ENCODE results near the gene BRMS1L.

Gene BRMS1L

DNA sequence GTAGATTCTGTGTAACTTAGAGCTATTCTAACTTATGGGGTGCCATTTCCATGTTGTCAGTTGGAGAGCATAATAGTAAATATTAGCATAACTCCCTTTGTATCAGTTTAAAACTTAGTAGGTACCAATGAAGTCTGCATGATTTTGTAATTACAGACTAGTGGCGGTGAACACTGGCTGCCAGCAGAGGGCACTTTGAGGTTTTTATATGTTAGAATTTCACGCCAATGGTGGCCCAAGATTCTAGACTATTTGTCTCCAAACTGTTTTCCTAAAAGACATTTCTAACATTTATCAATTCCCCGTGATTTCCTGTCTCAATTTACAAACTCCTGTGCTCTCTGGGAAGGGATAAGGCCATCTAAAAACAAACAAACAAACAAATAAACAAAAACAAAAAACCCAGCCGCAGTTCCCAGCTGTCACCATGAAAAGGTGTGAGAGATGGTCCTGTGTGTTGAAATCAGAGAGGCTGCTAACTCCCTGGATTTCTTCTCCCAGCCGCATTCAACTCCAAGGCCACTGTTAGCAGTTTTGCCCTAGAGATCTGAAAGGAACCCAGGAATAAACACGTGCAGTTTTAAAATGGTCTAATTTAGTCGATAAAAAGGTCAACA lies 57.6 kb downstream of the BRMS1L start:
- no peak for DNase-seq (ENCODE audit: low spot score)
- no peaks in the 10 kb centered on the region for H3K27me3 ChIP-seq (ENCODE audit: insufficient read depth, poor library complexity, severe bottlenecking)
- no peaks in the 10 kb centered on the region for H3K36me3 ChIP-seq (ENCODE audit: low read depth)
- H3K27ac ChIP-seq (ENCODE audit: poor library complexity, severe bottlenecking), result no peak overlapping the region
- H3K4me3 ChIP-seq (ENCODE audit: severe bottlenecking), result no peak overlapping the region
- TF ChIP-seq, protein P1, sequence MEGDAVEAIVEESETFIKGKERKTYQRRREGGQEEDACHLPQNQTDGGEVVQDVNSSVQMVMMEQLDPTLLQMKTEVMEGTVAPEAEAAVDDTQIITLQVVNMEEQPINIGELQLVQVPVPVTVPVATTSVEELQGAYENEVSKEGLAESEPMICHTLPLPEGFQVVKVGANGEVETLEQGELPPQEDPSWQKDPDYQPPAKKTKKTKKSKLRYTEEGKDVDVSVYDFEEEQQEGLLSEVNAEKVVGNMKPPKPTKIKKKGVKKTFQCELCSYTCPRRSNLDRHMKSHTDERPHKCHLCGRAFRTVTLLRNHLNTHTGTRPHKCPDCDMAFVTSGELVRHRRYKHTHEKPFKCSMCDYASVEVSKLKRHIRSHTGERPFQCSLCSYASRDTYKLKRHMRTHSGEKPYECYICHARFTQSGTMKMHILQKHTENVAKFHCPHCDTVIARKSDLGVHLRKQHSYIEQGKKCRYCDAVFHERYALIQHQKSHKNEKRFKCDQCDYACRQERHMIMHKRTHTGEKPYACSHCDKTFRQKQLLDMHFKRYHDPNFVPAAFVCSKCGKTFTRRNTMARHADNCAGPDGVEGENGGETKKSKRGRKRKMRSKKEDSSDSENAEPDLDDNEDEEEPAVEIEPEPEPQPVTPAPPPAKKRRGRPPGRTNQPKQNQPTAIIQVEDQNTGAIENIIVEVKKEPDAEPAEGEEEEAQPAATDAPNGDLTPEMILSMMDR (IDR thresholded peaks at IDR 0.05; ENCODE audit: poor library complexity, severe bottlenecking), result peak; percentile 95
- H3K4me1 ChIP-seq (ENCODE audit: insufficient read depth, poor library complexity, severe bottlenecking), result peaks cover 8% of the 10 kb centered on the region
- ATAC-seq (ENCODE audit: low read depth), result peak; percentile 60
- no peaks in the 10 kb centered on the region for H3K9me3 ChIP-seq (ENCODE audit: severe bottlenecking)

DNA sequence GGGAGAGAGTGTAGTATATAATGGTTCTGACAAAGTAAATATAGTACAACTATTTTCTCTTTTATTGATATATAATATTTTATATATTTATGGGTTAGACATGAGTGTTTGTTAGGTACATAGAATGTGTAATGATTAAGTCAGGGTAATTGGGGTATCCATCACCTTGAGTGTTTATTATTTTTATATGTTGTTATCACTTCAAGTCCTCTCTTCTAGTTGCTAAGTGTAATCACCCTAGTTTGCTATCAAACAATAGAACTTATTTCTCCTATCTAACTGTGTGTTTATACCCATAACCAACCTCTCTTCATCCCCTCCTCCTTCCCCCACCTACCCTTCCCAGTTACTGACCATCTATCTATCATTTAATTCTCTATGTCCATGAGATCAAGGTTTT lies 64.2 kb downstream of the BRMS1L start:
- peaks cover 4% of the 10 kb centered on the region for H3K9me3 ChIP-seq (ENCODE audit: severe bottlenecking)
- no peak overlapping the region for H3K27ac ChIP-seq (ENCODE audit: poor library complexity, severe bottlenecking)
- no peaks in the 10 kb centered on the region for H3K4me1 ChIP-seq (ENCODE audit: insufficient read depth, poor library complexity, severe bottlenecking)
- DNase-seq (ENCODE audit: low spot score) (no peak), ATAC-seq (ENCODE audit: low read depth) (no peak)
- no peaks in the 10 kb centered on the region for H3K27me3 ChIP-seq (ENCODE audit: insufficient read depth, poor library complexity, severe bottlenecking)
- no peaks in the 10 kb centered on the region for H3K36me3 ChIP-seq (ENCODE audit: low read depth)
- TF ChIP-seq, protein P1 (IDR thresholded peaks at IDR 0.05; ENCODE audit: poor library complexity, severe bottlenecking), result no peak
- H3K4me3 ChIP-seq (ENCODE audit: severe bottlenecking), result no peak overlapping the region

DNA sequence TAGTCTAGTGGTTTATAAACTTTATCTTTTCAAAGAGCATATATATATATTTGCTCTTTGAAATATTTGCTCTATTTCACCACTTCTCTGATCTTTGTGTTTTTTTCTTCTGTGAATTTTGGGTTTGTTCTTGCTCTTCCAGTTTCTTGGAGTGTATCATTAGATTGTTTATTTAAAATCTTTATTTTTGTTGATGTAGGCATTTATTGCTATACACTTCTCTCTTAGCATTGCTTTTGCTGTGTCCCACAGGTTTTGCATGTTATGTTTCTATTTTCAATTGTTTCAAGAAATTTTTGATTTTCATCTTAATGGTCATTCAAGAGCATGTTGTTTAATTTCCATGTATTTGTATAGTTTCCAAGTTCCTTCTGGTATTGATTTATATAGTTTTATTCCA lies 69.1 kb downstream of the BRMS1L start:
- ATAC-seq (ENCODE audit: low read depth), result no peak
- Histone ChIP-seq H3K27ac (ENCODE audit: poor library complexity, severe bottlenecking) (no peak overlapping the region), H3K36me3 (ENCODE audit: low read depth) (no peaks in the 10 kb centered on the region), H3K27me3 (ENCODE audit: insufficient read depth, poor library complexity, severe bottlenecking) (peaks cover 11% of the 10 kb centered on the region), H3K4me3 (ENCODE audit: severe bottlenecking) (no peak overlapping the region), H3K4me1 (ENCODE audit: insufficient read depth, poor library complexity, severe bottlenecking) (no peaks in the 10 kb centered on the region), H3K9me3 (ENCODE audit: severe bottlenecking) (peaks cover 4% of the 10 kb centered on the region)
- TF ChIP-seq, protein P1 (IDR thresholded peaks at IDR 0.05; ENCODE audit: poor library complexity, severe bottlenecking), result no peak
- no peak for DNase-seq (ENCODE audit: low spot score)

DNA sequence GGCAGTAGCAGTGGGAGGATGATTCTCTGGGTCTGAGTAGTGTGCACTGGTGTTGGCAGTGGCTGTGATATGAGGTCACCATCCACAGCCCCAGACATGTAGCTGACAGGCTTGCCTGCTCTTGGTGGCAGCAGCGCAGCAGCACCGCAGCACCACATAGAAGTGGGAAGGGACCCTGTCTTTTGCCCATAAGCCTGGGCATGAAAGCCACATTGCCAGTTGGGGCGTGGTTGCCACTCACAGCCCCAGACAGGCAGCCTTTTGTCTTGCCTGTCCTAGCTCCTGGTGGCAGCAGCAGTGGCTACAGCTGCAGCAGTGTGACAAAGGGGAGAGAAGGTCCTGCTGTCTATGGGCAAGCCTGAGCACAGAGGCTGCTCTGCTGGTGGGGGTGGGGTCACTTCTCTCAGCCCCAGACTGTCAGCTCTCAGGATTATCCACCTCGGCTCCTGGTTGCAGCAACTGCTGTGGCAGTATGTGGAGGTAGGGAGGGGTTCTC lies 71.5 kb downstream of the BRMS1L start:
- DNase-seq (ENCODE audit: low spot score), result no peak
- H3K9me3 ChIP-seq (ENCODE audit: severe bottlenecking), result peaks cover 4% of the 10 kb centered on the region
- peak; percentile 33; the same call in 1 of the 3 replicates for ATAC-seq (ENCODE audit: low read depth)
- no peak overlapping the region for H3K27ac ChIP-seq (ENCODE audit: poor library complexity, severe bottlenecking)
- H3K4me3 ChIP-seq (ENCODE audit: severe bottlenecking), result no peak overlapping the region
- no peaks in the 10 kb centered on the region for H3K36me3 ChIP-seq (ENCODE audit: low read depth)
- H3K27me3 ChIP-seq (ENCODE audit: insufficient read depth, poor library complexity, severe bottlenecking), result peaks cover 11% of the 10 kb centered on the region
- H3K4me1 ChIP-seq (ENCODE audit: insufficient read depth, poor library complexity, severe bottlenecking), result no peaks in the 10 kb centered on the region
- TF ChIP-seq, protein P1 (IDR thresholded peaks at IDR 0.05; ENCODE audit: poor library complexity, severe bottlenecking), result no peak

DNA sequence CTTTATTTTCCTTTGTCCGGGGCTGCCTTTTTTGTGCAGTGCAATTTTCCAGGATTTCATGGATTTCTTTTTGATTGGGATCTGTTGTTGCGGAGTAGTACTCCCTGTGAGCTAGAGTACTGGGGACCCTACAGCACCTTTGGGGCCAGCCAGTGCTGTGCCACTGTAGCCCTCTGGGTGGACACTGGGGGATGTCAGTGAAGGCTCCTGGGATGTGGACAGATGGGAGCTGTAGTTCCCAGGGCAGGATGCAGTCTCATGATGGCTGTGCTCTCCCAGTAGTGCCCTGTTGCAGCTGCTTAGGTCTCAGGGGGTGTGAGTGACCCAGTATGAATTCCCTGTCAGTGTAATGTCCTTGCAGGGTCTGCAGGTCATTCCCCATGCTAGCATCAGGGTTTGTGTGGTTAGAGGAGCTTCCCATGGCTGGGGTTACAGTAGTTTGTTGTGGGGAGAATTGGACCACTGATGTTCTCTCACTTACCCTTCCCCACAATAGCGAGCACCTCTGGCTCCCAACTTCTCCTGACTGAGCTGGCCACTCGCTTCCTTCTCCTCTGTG lies 72.2 kb downstream of the BRMS1L start:
- TF ChIP-seq, protein P1 (IDR thresholded peaks at IDR 0.05; ENCODE audit: poor library complexity, severe bottlenecking), result no peak
- H3K36me3 ChIP-seq (ENCODE audit: low read depth), result no peaks in the 10 kb centered on the region
- no peak for DNase-seq (ENCODE audit: low spot score)
- no peak overlapping the region for H3K4me3 ChIP-seq (ENCODE audit: severe bottlenecking)
- peaks cover 4% of the 10 kb centered on the region for H3K9me3 ChIP-seq (ENCODE audit: severe bottlenecking)
- H3K27me3 ChIP-seq (ENCODE audit: insufficient read depth, poor library complexity, severe bottlenecking), result peaks cover 11% of the 10 kb centered on the region
- peak; percentile 27; the same call in 1 of the 3 replicates for ATAC-seq (ENCODE audit: low read depth)
- H3K27ac ChIP-seq (ENCODE audit: poor library complexity, severe bottlenecking), result no peak overlapping the region
- no peaks in the 10 kb centered on the region for H3K4me1 ChIP-seq (ENCODE audit: insufficient read depth, poor library complexity, severe bottlenecking)
